WTC11 (cell line): ENCODE data around the gene CD109. TPM values are rescaled to one million over a fixed set of nuclear protein-coding genes. Genes with fewer than 3 reads are reported as not detected.

Experiments used
- ATAC-seq: fragments of 200-7000 bp; cut with Tn5 transposase; 2 replicates; pipeline ENCODE4 v1.10.0; 2021; ENCODE audit warnings: mild to moderate bottlenecking, moderate library complexity
- CTCF ChIA-PET: fragments of 300-600 bp; sonication (Branson Sonifier 250); formaldehyde crosslinking; loops from one replicate; lab custom pipeline; 2021; ENCODE audit warnings: antibody characterized with exemption; lab: Charles Lee
- POLR2A ChIA-PET: fragments of 350-600 bp; sonication (Branson Sonifier 250); formaldehyde crosslinking; loops from one replicate; lab custom pipeline; 2021; ENCODE audit warnings: antibody characterized with exemption; lab: Charles Lee
- DNase-seq: peaks from one replicate; pipeline ENCODE4 v3.0.0; 2021; ENCODE audit warnings: low spot score
- H3K27ac Mint-ChIP-seq: 2 replicates; pipeline ENCODE4 v1.8.0; 2021; ENCODE audit warnings: mixed read lengths
- H3K27me3 Mint-ChIP-seq: 2 replicates; pipeline ENCODE4 v1.8.0; 2021; ENCODE audit warnings: low read depth, mild to moderate bottlenecking, moderate library complexity, mixed read lengths
- H3K36me3 Mint-ChIP-seq: 2 replicates; pipeline ENCODE4 v1.8.0; 2021; ENCODE audit warnings: mixed read lengths
- H3K4me1 Mint-ChIP-seq: 2 replicates; pipeline ENCODE4 v1.8.0; 2022; ENCODE audit warnings: mixed read lengths
- H3K4me3 Mint-ChIP-seq: 2 replicates; pipeline ENCODE4 v1.8.0; 2021; ENCODE audit warnings: mild to moderate bottlenecking, moderate library complexity, mixed read lengths
- H3K9me3 Mint-ChIP-seq: 2 replicates; pipeline ENCODE4 v1.8.0; 2021; ENCODE audit warnings: mixed read lengths
- ATF1 ChIP-seq: sonication (generic); formaldehyde crosslinking; IDR thresholded peaks from 2 replicates; pipeline ENCODE4 v1.8.1; 2023; ENCODE audit warnings: mild to moderate bottlenecking, moderate library complexity, missing genetic modification reagents
- ELF4 ChIP-seq: sonication (generic); formaldehyde crosslinking; IDR thresholded peaks from 2 replicates; pipeline ENCODE4 v1.8.1; 2022; ENCODE audit warnings: low read depth, mild to moderate bottlenecking, moderate library complexity, missing genetic modification reagents
- GABPB1 ChIP-seq: sonication (generic); formaldehyde crosslinking; IDR thresholded peaks from 2 replicates; pipeline ENCODE4 v1.8.1; 2023; ENCODE audit warnings: mild to moderate bottlenecking, missing genetic modification reagents
- IRF2 ChIP-seq: sonication (generic); formaldehyde crosslinking; IDR thresholded peaks from 2 replicates; pipeline ENCODE4 v1.8.0; 2022; ENCODE audit warnings: low read depth, missing genetic modification reagents, borderline replicate concordance
- NFYB ChIP-seq: sonication (generic); formaldehyde crosslinking; conservative IDR thresholded peaks from 2 replicates; pipeline ENCODE4 v1.8.0; 2022; ENCODE audit warnings: low read depth, missing genetic modification reagents
- NR1H2 ChIP-seq: sonication (generic); formaldehyde crosslinking; IDR thresholded peaks from 2 replicates; pipeline ENCODE4 v1.9.0; 2021; ENCODE audit warnings: mild to moderate bottlenecking, moderate library complexity, missing genetic modification reagents
- OVOL2 ChIP-seq: fragments of 250-450 bp; sonication (Bioruptor Pico); IDR thresholded peaks from 2 replicates; pipeline ENCODE4 v1.9.0; 2021; ENCODE audit warnings: mild to moderate bottlenecking, borderline replicate concordance
- SMAD3 ChIP-seq: sonication (generic); formaldehyde crosslinking; IDR thresholded peaks from 2 replicates; pipeline ENCODE4 v1.8.0; 2022; ENCODE audit warnings: missing genetic modification reagents, mild to moderate bottlenecking, borderline replicate concordance
- TP53 ChIP-seq: sonication (generic); formaldehyde crosslinking; IDR thresholded peaks from 2 replicates; pipeline ENCODE4 v1.8.1; 2023; ENCODE audit warnings: mild to moderate bottlenecking, missing genetic modification reagents
- ZNF121 ChIP-seq: sonication (generic); formaldehyde crosslinking; IDR thresholded peaks from 2 replicates; pipeline ENCODE4 v1.8.0; 2023; ENCODE audit warnings: missing genetic modification reagents
- ZNF232 ChIP-seq: sonication (generic); formaldehyde crosslinking; IDR thresholded peaks from 2 replicates; pipeline ENCODE4 v1.8.0; 2022; ENCODE audit warnings: mild to moderate bottlenecking, missing genetic modification reagents
- ZNF671 ChIP-seq: fragments of 250-450 bp; sonication (Bioruptor Pico); IDR thresholded peaks from 2 replicates; pipeline ENCODE4 v1.8.0; 2021; ENCODE audit warnings: mild to moderate bottlenecking
- total RNA-seq: library from RNA; stranded (reverse); gene quantifications from 3 replicates; pipeline ENCODE4 v1.2.3, GENCODE V29; 2021
- TF ChIP-seq, protein P1 (sequence below): sonication (generic); formaldehyde crosslinking; conservative IDR thresholded peaks from 2 replicates; pipeline ENCODE4 v1.8.1; 2022; ENCODE audit warnings: mild to moderate bottlenecking, missing genetic modification reagents
- TF ChIP-seq, protein P2 (sequence below): sonication (generic); formaldehyde crosslinking; IDR thresholded peaks from 2 replicates; pipeline ENCODE4 v1.8.0; 2022; ENCODE audit warnings: mild to moderate bottlenecking, missing genetic modification reagents
- TF ChIP-seq, protein P3 (sequence below): sonication (generic); formaldehyde crosslinking; IDR thresholded peaks from 2 replicates; pipeline ENCODE4 v1.8.0; 2022; ENCODE audit warnings: mild to moderate bottlenecking, missing genetic modification reagents
- TF ChIP-seq, protein P4 (sequence below): sonication (generic); formaldehyde crosslinking; IDR thresholded peaks from 2 replicates; pipeline ENCODE4 v1.8.1; 2023; ENCODE audit warnings: mild to moderate bottlenecking, moderate library complexity, missing genetic modification reagents

Gene CD109
- total RNA-seq, 1 experiment from 2014 or later: 4.5 TPM

DNA sequence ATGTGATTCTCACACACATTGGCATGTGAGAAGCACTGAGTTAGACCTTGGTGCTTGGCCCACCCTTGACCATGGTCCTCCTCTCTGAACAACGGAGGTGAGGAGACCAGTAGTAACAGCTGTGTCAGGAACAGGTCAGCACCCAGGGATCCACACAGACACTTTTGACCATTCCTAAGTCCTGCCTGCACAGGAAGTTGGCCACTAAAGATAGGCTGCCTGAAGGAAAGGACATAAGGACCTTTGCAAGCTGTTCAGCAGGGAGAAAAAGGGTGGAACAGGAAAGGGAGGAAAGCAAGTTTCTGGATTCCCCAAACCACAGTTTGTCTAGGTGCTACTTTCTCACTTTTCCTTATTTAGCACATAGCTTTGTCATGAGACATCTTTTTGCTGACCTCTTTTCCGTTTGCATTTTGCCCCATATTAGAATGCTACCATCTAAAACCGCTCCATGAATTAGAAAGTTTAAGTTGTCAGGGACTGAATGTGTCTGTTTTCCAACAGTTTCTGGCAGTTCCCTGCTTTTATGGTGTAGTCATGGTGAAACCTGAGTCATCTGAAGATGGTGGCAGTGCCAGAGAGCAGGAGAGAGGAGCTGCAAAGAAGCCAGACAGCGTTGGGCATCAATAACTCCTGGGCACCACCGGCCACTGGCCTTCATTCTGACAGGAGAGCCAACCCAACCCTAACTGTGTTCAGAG lies 1.1 kb upstream of the CD109 start:
- TF ChIP-seq, protein P1, sequence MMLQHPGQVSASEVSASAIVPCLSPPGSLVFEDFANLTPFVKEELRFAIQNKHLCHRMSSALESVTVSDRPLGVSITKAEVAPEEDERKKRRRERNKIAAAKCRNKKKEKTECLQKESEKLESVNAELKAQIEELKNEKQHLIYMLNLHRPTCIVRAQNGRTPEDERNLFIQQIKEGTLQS (CRISPR knock-in tag): no peak
- TF ChIP-seq, protein P2, sequence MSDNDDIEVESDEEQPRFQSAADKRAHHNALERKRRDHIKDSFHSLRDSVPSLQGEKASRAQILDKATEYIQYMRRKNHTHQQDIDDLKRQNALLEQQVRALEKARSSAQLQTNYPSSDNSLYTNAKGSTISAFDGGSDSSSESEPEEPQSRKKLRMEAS (CRISPR knock-in tag): no peak
- TF ChIP-seq NFYB (CRISPR knock-in tag): no peak
- no peak for TF ChIP-seq ATF1 (CRISPR knock-in tag)
- no peak for TF ChIP-seq OVOL2 (CRISPR knock-in tag)
- no peak for TF ChIP-seq ZNF671 (CRISPR knock-in tag)
- TF ChIP-seq, protein P3, sequence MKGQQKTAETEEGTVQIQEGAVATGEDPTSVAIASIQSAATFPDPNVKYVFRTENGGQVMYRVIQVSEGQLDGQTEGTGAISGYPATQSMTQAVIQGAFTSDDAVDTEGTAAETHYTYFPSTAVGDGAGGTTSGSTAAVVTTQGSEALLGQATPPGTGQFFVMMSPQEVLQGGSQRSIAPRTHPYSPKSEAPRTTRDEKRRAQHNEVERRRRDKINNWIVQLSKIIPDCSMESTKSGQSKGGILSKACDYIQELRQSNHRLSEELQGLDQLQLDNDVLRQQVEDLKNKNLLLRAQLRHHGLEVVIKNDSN (CRISPR knock-in tag): no peak
- H3K9me3 Mint-ChIP-seq: peaks cover 11% of the 10 kb centered on the region
- ChIA-PET POLR2A (no interaction called here), CTCF (interaction anchor here (2.1 kb wide), 1 partner anchor 38 kb away, joined by 4 read pairs; no protein-coding TSS in a partner anchor)
- DNase-seq: no peak
- no peak overlapping the region for H3K27ac Mint-ChIP-seq
- peaks cover 10% of the 10 kb centered on the region; the same call in 1 of the 2 replicates for H3K36me3 Mint-ChIP-seq
- peaks cover 37% of the 10 kb centered on the region for H3K4me1 Mint-ChIP-seq
- peaks cover 13% of the 10 kb centered on the region for H3K27me3 Mint-ChIP-seq
- H3K4me3 Mint-ChIP-seq: peak overlapping the region; percentile 74
- no peak for ATAC-seq

DNA sequence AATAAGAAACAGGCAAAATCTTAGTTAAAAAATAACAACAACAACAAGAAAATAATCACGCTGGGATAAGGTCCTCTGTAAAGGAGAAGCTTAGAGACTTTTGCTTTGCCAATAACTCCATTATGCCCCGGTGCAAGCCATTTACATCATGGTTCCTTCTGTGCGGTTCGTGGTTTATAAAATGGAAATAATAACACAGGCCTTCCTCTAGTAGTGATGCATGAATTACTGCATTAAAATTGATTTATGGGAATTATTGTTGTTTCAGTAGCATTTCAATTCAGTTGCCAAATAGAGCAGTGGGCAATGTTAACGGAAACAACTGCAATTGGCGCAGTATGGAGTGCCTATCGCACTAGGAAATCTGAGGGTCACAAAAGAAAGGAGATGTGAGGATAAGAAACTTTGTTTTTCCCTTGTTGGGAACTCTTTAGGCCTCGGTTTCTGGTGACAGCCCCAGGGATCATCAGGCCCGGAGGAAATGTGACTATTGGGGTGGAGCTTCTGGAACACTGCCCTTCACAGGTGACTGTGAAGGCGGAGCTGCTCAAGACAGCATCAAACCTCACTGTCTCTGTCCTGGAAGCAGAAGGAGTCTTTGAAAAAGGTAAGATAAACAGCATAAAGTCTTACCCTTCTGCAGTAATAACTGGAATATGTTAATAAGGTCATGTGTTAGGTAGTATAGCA lies 1.1 kb downstream of the CD109 start:
- Mint-ChIP-seq H3K36me3 (peaks cover 10% of the 10 kb centered on the region; the same call in 1 of the 2 replicates), H3K27ac (peak overlapping the region; percentile 31; the same call in 1 of the 2 replicates), H3K27me3 (peaks cover 13% of the 10 kb centered on the region), H3K4me3 (peak overlapping the region; percentile 74), H3K4me1 (peaks cover 37% of the 10 kb centered on the region), H3K9me3 (peaks cover 11% of the 10 kb centered on the region)
- ChIA-PET POLR2A (no interaction called here), CTCF (interaction anchor here (0.6 to 2.1 kb wide), 2 partner anchors 22 to 36 kb away, joined by 3 to 4 read pairs; no protein-coding TSS in a partner anchor)
- ATAC-seq (peak; percentile 66), DNase-seq (no peak)
- no peak for TF ChIP-seq ELF4
- TF ChIP-seq TP53 (CRISPR knock-in tag): no peak
- no peak for TF ChIP-seq OVOL2 (CRISPR knock-in tag)
- no peak for TF ChIP-seq SMAD3 (CRISPR knock-in tag)
- TF ChIP-seq GABPB1 (CRISPR knock-in tag): no peak
- TF ChIP-seq ZNF121 (CRISPR knock-in tag): no peak
- TF ChIP-seq NR1H2 (CRISPR knock-in tag): no peak
- TF ChIP-seq ZNF232 (CRISPR knock-in tag): no peak
- no peak for TF ChIP-seq IRF2 (CRISPR knock-in tag)
- TF ChIP-seq, all 79 proteins: peak for 0

DNA sequence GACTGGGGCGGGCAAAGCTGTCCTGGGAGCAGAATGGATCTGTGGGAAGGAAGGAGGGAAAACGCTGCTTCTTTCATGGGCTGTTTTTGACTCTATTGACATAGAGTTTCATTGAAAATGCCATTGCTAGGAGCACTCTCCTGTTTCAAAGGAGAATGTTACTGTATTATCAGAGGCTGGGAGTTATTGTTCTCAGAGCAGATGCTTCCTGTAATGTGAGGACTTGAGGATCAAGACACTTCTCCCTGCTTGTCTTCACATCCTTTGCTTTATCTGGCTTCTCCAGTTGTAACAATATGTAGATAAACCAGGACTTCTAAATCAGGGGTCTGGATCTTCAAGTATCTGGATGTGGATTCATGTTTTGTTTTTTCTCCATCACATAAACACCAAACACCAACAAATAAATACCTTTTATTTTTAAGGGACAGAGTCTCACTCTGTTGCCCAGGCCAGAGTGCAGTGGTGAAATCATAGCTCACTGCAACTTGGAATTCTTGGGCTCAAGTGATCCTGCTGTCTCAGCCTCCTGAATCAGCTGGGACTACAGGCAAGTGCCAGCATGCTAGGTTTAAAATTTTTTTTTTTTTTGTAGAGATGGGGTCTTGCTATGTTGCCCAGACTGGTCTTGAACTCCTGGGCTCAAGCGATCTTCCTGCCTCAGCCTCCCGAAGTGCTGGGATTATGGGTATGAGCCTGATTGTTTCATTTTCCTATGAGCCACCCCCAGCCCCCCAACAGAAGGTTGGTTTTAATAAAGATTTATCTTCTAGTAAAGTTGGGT lies 3.9 kb downstream of the CD109 start:
- ATAC-seq (no peak), DNase-seq (no peak)
- H3K9me3 Mint-ChIP-seq: no peaks in the 10 kb centered on the region
- POLR2A ChIA-PET: interaction anchor here (0.8 kb wide), 1 partner anchor 33 kb away, joined by 3 read pairs; no protein-coding TSS in a partner anchor
- H3K4me3 Mint-ChIP-seq: no peak overlapping the region
- H3K36me3 Mint-ChIP-seq: no peaks in the 10 kb centered on the region
- H3K4me1 Mint-ChIP-seq: peaks cover 28% of the 10 kb centered on the region
- peak; percentile 68; the same call in 1 of the 2 replicates for TF ChIP-seq ZNF121 (CRISPR knock-in tag)
- TF ChIP-seq, protein P4, sequence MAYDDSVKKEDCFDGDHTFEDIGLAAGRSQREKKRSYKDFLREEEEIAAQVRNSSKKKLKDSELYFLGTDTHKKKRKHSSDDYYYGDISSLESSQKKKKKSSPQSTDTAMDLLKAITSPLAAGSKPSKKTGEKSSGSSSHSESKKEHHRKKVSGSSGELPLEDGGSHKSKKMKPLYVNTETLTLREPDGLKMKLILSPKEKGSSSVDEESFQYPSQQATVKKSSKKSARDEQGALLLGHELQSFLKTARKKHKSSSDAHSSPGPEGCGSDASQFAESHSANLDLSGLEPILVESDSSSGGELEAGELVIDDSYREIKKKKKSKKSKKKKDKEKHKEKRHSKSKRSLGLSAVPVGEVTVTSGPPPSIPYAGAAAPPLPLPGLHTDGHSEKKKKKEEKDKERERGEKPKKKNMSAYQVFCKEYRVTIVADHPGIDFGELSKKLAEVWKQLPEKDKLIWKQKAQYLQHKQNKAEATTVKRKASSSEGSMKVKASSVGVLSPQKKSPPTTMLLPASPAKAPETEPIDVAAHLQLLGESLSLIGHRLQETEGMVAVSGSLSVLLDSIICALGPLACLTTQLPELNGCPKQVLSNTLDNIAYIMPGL (CRISPR knock-in tag): no peak
- H3K27ac Mint-ChIP-seq: no peak overlapping the region
- CTCF ChIA-PET: interaction anchor here (1.0 kb wide), 1 partner anchor 33 kb away, joined by 4 read pairs; no protein-coding TSS in a partner anchor
- peaks cover 8% of the 10 kb centered on the region for H3K27me3 Mint-ChIP-seq
